Dermis blood vessel endothelial cell (primary cell): ENCODE results near the gene LMO7. TPM values are rescaled to one million over a fixed set of nuclear protein-coding genes. Genes with fewer than 3 reads are reported as not detected.

ENCODE experiments used
- DNase-seq: peaks from one replicate; pipeline ENCODE4 v3.0.0; 2010
- total RNA-seq: library from RNA; depleted of rRNA; stranded (reverse); fragments of >200 nt; gene quantifications from 2 replicates; pipeline ENCODE4 v1.2.3, GENCODE V29; 2014

Gene LMO7
- total RNA-seq, 1 donor from 2014 or later, result 36.8 TPM

- peak; percentile 29 for DNase-seq
Observed at GRCh38 chr13:75806117-75806516, 170.0 kb downstream of the LMO7 start.

DNA sequence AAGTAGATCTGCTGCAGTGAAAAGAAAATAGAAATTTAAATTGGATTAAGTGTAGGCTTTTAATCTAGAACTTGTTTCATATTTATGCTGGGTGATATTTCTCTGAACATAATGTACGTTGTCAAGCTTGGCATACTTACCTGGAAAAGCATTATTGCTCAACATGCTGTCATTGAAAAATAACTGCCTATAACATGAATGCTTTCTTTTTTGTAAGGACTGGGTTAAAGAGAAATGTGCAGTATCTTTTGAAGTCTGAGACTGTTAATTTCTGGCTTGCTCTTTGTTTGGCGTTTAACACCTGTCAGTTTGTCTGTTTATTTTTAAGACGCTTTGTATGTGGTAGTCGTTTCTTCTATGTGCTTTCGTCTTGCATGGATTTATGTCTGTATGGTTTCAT lies 175.2 kb downstream of the LMO7 start:
- DNase-seq, result no peak

GRCh38 chr13:75811841-75812240 lies 175.7 kb downstream of the LMO7 start:
- no peak for DNase-seq

DNA sequence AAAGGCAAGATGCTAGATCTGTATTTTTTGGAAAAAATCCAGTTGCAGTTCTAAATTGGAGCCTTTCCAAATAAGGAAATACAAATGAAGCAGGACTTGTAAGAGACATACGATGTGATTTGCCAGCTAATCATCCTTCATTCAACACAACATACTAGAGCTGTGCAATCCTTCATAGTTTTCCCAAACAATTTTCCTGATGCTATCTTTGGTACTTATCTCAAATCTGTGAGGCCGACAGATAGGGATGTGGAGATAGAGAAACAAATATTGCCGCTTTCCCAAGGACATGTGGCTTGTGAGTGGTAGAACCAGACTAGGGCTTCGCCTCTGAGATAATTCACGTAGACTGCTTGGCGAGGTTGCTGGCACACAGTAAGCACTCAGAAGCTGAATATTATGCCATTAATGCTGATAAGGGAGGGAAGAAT lies 176.6 kb downstream of the LMO7 start:
- DNase-seq, result peak; percentile 32

DNA sequence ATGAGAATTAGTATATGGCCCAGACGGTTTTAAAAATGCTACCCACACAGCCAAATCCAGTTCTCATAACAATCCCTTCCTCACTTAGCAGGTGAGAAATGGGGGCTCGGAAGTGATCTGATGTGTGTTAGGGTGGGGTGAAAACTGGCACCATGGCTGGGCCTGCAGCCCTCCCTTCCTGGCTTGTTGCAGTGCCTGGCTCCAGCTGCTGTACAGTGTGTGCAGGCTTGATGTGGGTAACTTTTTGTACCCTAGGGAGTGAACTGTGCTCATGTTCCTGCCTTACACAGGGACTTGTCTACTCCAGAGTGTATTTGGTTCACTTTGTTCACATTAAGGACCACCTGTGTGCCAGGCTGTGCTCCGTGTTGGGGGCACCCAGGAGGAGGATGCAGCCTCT lies 177.2 kb downstream of the LMO7 start:
- DNase-seq, result no peak

DNA sequence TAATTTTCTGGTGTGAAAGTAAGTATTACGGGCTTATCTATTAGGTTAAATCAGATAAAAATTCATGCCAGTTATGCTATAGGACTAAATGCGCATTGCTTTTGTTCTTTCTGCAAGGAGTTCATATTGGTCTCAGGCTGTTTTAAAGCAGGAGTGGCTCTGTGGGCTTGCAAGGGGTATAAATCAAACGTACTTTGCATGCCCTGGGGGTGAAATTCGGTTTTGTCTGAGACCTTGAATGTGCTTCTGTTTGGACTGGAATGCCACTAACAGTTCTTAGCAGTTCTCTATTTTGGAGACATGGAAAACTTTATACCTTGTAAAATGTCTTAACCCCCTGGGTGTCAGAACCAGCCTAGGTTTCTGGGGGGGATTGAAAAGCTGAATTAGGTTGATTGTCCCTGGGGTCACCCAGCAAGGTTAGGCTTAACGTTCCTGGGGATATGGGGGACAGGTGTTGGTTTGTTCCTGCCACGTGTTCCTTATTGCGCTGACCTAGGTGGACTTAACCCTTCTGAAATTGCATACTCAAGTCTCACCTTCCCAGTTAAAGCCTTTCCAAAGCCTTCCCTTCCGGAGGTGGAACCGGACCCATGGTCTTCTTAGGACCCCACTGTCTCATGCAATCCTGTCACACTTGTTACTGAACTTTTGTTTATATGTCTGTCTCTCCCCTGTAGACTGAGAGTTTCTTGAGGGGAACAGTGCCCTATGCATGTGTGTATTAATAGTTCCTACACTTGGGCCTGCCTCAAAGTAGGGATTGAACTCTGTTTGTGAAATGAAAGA lies 182.2 kb downstream of the LMO7 start:
- no peak for DNase-seq

DNA sequence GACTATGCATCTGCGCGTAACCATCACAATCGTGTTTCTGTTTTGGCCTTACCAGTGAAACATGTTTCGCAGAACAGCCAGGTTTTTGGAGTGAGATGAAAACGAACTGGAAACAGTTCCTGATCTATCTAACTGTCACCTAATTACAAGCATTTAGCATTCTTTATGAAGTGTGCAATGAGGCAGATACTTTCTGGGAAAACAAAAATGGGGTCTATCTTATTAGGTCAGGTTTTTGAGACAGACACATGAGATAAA lies 182.8 kb downstream of the LMO7 start:
- no peak for DNase-seq

DNA sequence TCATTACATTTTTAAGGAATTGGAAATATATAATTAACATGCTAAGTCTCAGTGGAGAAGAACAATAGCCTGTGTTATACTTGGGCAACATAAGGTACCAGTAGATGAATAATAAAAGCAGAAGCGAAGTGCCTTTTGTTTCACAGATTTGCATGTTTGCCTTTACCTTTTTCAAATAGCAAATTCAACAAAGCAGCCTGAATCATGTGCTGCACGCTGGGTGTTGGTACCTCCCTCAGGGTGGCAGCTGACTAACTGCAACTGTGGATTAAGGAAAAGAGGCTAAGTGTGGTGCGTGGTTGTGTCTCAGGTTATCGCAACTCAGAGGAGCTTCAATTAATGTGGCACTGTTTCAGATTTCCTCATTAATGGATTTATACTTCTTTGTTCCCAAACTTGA lies 189.0 kb downstream of the LMO7 start:
- no peak for DNase-seq

DNA sequence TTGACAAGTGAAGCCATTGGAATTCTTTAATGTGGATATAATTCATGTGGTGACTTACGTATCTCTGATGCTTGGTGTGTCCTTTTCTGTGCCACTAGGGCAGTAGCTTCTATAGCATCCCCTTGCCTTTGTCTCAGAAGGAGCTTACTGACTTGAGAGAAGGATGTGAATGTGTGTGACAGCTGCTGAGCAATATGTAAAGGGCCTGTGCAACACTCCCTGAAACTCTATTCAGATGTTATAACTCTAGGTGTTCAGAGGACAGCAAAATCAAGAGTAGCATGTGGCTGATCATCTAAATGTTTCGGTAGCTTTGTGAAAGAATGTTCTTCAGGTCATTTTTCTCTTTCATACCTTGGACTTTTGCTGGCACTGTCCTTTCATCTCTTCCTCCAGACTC lies 189.5 kb downstream of the LMO7 start:
- DNase-seq, result no peak

DNA sequence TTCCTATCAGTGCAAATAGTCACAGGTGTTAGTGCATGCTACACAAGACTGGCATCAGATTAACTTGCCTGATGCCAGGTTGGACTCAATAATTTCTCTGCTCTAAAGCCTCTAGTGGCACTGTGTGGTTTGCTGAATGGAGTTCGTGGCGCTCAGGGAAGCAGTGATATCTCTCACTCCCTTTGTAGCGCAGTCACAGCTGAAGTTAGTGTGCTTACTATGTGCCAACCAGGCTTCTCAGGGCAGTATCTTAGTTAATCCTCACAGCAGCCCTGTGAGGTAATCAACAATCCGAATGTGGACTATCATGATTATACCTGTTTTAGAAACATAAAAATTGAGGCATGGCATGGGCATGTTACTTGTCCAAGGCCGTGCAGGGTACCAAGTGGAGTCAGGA lies 190.3 kb downstream of the LMO7 start:
- DNase-seq, result no peak

- DNase-seq, result no peak
Observed at GRCh38 chr13:75829830-75830229, 193.7 kb downstream of the LMO7 start.

DNA sequence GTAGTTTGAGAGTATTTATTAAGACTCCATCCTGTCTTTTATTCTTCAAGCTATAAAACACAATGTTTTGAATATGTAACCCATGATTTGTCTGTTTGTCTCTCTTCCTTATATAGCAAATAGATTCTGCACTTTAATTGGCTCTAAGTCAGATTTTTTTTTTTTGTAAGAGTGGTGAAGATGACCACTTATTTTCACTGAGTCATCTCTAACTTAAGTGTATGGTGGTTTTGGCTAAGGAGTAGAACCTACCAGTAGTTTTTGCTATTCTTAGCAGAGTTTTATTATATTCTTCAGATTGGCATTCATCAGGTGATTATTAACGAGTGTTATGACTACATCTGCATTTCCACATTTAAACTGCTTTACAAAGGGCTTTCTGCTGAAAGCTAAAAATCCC lies 194.7 kb downstream of the LMO7 start:
- no peak for DNase-seq

DNA sequence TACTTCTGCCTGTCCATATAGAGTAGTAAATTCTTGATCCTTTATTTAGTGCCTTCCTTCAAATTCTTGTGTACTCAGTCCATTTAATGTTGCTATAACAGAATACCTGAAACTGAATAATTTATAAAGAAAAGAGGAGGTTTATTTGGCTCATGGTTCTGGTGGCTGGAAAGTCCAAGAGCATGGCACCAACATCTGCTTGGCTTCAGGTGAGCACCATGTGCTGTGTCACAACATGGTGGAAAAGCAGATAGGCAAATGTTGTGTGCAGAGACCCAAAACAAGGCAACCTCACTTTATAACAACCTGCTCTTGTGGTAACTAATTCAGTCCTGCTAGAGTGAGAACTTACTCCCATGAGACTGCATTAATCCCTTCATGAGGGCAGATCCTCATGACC lies 195.3 kb downstream of the LMO7 start:
- no peak for DNase-seq

- no peak for DNase-seq
Observed at GRCh38 chr13:75832812-75833211, 196.7 kb downstream of the LMO7 start.

- DNase-seq, result no peak
Observed at GRCh38 chr13:75836441-75836840, 200.3 kb downstream of the LMO7 start.

DNA sequence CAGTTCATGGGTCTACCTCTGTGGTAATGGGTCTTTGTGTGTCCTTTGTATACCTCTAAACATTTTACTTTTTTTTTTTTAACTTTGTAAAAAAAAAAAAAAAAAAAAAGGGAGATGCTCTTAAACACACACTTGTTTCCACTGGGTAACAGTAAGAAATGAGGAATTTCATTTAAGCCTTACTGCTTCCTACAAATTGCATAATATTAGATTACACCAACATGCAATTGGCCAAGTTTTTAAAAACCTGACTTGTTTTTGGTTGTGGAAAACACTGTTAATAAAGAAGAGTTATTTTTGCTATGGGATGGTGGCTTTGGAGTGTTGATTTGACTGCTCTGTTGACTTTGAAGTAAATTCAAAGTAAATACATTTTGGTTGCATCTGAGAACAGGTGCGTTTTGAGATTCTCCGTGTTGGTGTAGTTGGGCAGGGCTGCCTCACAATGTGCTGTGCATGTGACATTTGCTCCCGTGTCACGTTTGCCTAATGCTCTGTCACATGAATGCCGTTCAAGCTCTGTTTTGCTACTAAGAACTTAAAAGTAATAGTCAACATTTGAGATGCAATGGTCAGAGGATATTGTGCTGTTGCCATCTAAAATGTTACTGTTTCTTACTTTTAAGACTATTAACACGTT lies 202.4 kb downstream of the LMO7 start:
- DNase-seq, result no peak

DNA sequence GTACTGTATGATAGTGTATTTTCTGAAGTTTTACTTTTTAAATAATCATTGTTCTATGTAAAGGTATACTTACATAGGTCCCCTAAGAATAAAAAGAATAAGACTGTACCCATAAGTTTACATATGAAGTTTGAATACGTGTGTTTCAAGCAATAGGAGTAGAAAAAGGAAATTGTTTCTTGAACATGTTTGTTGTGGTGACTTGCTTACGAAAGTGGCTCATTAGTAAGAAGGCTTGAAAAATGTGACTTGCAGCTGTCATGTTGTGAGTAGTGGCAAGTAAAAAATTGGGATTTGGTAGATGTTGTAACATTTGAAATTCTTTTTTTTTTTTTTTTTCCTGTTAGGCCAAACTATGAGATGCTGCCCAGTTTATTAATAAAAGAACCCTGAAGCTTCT lies 203.3 kb downstream of the LMO7 start:
- no peak for DNase-seq

GRCh38 chr13:75841905-75842304 lies 205.8 kb downstream of the LMO7 start:
- no peak for DNase-seq

DNA sequence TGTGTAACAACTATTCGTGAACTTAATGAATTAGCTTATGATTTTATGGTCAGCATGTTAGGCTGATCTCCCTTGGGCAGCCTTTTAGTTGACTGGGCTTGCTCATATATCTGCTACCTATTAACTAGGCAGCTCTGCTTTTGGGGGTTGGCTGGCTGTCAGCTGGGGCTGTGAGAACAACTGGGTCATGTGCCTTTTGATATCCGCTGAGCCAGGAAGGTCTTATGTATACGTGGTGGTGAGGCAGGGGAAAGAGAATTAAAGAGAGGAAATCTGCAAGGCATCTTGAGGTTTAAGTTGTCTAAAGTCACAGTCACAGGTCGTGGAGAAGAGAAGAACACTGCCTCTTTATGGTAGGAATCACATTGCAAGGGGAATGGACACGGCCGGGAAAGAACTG lies 206.9 kb downstream of the LMO7 start:
- DNase-seq, result no peak

- no peak for DNase-seq
Observed at GRCh38 chr13:75843991-75844390, 207.9 kb downstream of the LMO7 start.

DNA sequence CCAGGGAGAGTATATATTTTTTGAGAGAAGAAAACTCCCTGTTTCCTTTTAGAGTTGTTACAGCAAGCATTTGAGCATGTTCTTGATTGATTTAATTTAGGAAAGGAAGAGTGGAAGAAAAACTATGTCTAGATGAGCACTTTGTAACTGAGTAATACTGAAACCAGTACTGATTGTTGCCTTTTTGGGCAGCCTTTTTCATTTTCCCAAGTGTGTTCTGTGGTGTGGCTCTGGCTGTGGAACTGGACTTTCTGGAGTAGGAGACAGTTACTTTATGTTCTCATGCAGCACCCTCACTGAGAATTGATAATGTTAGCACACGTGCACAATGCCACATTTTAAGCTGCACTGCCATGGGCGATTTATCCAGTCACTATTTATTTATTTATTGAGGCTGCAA lies 211.5 kb downstream of the LMO7 start:
- DNase-seq, result no peak

DNA sequence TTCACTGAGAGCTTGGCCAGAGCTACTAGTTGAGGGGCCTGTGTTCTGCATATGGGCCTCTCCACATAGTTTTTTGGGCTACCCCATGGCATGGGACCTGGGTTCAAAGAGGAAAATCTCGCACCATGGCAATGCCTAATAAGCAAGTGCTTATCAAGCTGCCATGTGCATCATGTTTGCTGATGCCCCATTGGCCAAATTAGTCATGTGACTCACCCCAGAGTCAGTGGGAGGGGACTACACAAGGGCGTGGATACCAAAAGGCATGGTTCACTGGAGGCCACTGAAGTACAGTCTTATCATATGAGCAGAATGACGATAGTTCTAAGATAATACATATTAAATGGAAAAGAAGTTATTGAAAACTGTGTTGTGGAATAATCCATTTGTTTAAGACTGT lies 214.8 kb downstream of the LMO7 start:
- no peak for DNase-seq

DNA sequence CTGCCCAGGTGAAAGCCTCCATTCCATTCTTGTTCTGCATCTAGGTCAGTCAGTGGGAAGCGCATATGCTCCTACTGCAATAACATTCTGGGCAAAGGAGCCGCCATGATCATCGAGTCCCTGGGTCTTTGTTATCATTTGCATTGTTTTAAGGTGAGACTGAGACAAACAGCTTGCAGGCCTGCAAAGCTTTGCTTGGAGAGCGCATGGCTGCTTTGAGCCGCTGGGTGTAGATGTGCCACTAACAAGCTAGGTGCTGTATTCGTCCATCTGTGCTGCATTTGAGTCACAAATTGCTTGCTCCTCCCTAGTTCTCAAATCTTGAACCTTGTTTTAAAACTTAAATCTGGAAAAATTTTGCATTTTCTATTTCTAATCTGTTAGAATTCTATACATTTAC lies 219.1 kb downstream of the LMO7 start:
- DNase-seq, result no peak

DNA sequence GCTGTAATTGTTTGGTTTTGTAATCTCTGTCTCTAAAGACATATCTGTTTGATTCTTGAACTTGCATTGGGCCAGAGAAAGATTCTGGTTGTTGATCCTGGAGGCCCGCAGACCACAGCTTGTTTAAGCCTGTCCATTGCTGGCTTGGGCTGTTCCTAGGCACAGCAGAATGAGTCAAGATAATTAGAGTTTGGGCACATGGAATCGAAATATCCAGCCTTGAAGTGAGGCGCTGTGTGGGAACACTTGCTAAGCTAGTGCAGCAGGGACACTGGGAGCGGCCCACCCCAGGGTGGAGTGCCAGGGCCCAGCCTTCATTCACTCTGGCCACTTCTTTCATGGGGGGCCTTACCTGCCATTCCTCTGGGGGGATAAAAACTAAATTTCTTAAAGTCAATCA lies 219.7 kb downstream of the LMO7 start:
- DNase-seq, result no peak

DNA sequence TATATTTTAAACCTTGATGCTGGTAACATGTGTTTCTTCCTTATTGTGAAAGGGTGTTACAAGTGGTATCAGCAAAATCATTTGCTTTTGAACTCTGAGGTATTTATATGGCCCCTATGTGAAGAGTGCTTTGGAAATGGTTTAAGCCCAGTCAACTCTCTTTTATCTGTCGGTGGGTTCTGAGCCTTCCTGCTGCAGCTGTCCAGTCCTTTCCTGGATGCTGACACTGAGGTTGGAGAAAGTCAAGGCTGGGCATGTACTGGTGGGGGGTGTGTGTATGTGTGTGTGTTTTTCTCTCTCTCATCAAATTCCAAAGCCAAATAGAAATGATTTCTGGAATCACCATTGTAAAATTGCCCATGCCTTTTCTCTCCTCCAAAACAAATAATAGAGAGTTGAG lies 221.2 kb downstream of the LMO7 start:
- DNase-seq, result no peak
